Small intestine (tissue), 7 donors: ENCODE measurements around the gene YWHAE. TPM values are rescaled to one million over a fixed set of nuclear protein-coding genes. Genes with fewer than 3 reads are reported as not detected.
"Not testable (repeated sequence)": the region's sequence is repeated elsewhere in the genome, so short reads cannot be mapped to it uniquely, and the experiment has no call there.

Source experiments
- DNase-seq, 2 donors: peaks; one replicate each; pipeline versions ENCODE4 v3.0.0 to v3.0.0-alpha.2; 2013
- FAIRE-seq: peaks from 2 replicates; lab custom pipeline; 2012; peaks lifted over from hg19 to GRCh38; lab: Jason Lieb, UNC
- H3K27ac ChIP-seq, 3 donors: one replicate each; pipeline ENCODE4 v1.5.1; 2013; ENCODE audit warnings: low read length in 2 of 3, mild to moderate bottlenecking in 2 of 3, control low read depth in 1 of 3, inconsistent platforms in 1 of 3, low read depth in 1 of 3, moderate library complexity in 1 of 3
- H3K27me3 ChIP-seq, 3 donors: one replicate each; pipeline ENCODE4 v1.6.1; 2013; ENCODE audit warnings: low read length in 3 of 3, inconsistent platforms in 1 of 3; ENCODE audit not compliant: control insufficient read depth in 3 of 3, insufficient read depth in 3 of 3
- H3K36me3 ChIP-seq, 3 donors: one replicate each; pipeline ENCODE4 v1.6.1; 2013; ENCODE audit warnings: low read length in 3 of 3, inconsistent platforms in 1 of 3, low read depth in 1 of 3, mild to moderate bottlenecking in 1 of 3, moderate library complexity in 1 of 3; ENCODE audit not compliant: control insufficient read depth in 3 of 3, insufficient read depth in 2 of 3
- H3K4me1 ChIP-seq, 3 donors: one replicate each; pipeline ENCODE4 v1.6.1; 2013; ENCODE audit warnings: low read length in 2 of 3, inconsistent platforms in 1 of 3, low read depth in 1 of 3, mild to moderate bottlenecking in 1 of 3, moderate library complexity in 1 of 3; ENCODE audit not compliant: control insufficient read depth in 3 of 3, insufficient read depth in 2 of 3
- H3K4me3 ChIP-seq, 3 donors: one replicate each; pipeline ENCODE4 v1.5.1; 2013; ENCODE audit warnings: low read length in 3 of 3, control low read depth in 1 of 3, inconsistent platforms in 1 of 3, low read depth in 1 of 3, mild to moderate bottlenecking in 1 of 3, moderate library complexity in 1 of 3
- H3K9me3 ChIP-seq, 2 donors: one replicate each; pipeline ENCODE4 v1.6.1; 2013; ENCODE audit warnings: low read depth in 1 of 2, low read length in 1 of 2; ENCODE audit not compliant: control insufficient read depth in 2 of 2, insufficient read depth in 1 of 2
- WGBS, 3 donors: extraction: QIAGEN DNeasy Blood & Tissue Kit; methylation state at CpG; one replicate each; pipeline ENCODE4 v1.1.7; 2013; 5-methylcytosine and 5-hydroxymethylcytosine counted together
- polyA plus RNA-seq, 4 donors: library from polyadenylated mRNA; stranded (reverse) in 3 of 4; unstranded in 1 of 4; fragments of 200-250 nt in 3 of 4; fragments of 120-200 nt in 1 of 4; gene quantifications; one replicate each; pipeline versions ENCODE4 v1.2.1 to v1.2.3, GENCODE V29; 2013
- donor health status: healthy with polysubstance abuse.
- donor health status: control.
- donor health status: control.
- donor health status: Bipolar disorder and iron deficiency.
- donor health status: healthy.

The YWHAE gene
- polyA plus RNA-seq, 4 donors: 235 to 618 (median 321) TPM

DNA sequence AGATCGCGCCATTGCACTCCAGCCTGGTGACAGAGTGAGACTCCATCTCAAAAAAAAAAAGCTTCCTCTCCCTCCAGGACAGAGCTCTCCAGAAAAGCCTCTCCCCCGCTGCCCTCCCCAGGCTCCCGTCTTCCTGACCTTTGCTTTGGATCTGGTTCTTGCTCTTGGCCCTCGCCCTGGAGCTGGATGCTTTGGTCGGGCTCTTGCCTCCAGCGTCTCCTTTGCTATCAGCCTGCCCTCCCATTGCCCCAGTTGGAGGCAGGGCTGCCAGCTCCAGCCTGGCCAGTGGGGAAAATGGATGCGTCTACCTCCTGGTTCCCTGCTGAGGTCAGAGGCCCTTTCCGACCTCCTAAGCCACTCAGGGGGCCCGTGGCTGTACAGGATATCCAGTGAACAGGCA is 84.6 kb downstream of the YWHAE start:
- 53 to 65% (median 55%) methylated on average over 10 of the region's 10 CpGs for WGBS, 3 donors
- Histone ChIP-seq H3K9me3 (peaks cover 0 to 2% of the 10 kb centered on the region in 2 donors), H3K4me3 (no peak overlapping the region), H3K36me3 (no peaks in the 10 kb centered on the region), H3K4me1 (no peaks in the 10 kb centered on the region), H3K27me3 (peaks cover 2 to 16% (median 2%) of the 10 kb centered on the region in 3 donors), H3K27ac (no peak overlapping the region)
- no peak for DNase-seq
- FAIRE-seq: no peak

GRCh38 chr17:1313270-1314005 is 86.6 kb downstream of the YWHAE start:
- Histone ChIP-seq H3K4me3 (no peak overlapping the region), H3K27ac (no peak overlapping the region), H3K9me3 (peaks cover 0 to 2% of the 10 kb centered on the region in 2 donors), H3K27me3 (peaks cover 2 to 16% (median 2%) of the 10 kb centered on the region in 3 donors), H3K36me3 (no peaks in the 10 kb centered on the region), H3K4me1 (no peaks in the 10 kb centered on the region)
- FAIRE-seq: no peak
- WGBS, 3 donors: 70 to 77% (median 73%) methylated on average over 8 of the region's 8 CpGs
- DNase-seq: no peak

DNA sequence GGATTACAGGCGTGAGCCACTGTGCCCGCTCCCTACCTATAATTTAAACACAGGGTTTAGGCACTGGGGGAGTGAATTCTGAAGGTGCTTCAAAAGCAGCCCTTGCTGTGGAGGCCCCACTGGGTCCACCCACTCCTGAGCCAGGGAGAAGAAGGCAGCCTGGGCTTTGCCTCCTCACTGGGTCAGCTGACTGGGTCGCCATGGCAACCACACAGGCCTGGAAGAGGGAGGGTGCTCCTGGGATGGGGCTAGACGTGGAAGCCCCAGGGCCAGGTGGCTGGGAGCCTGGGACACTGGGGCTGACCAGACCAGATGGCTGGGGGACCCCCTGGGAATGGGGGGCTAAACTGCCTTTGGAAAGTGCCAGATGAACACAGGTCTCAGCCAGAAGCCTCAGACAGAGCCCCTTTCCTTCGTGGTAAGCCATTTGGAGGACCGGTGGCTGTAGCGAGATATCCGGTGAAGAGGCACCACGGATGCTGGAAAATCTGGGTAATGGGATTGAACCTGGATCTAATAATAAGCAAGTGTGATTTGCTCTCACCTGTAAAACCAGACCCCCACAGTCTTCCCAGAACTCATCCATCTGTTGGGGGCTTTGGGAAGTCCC is 87.7 kb downstream of the YWHAE start:
- Histone ChIP-seq H3K9me3 (peaks cover 0 to 2% of the 10 kb centered on the region in 2 donors), H3K27me3 (peaks cover 2 to 16% (median 2%) of the 10 kb centered on the region in 3 donors), H3K27ac (no peak overlapping the region), H3K36me3 (no peaks in the 10 kb centered on the region), H3K4me1 (no peaks in the 10 kb centered on the region), H3K4me3 (no peak overlapping the region)
- whole genome bisulfite sequencing, 3 donors: 58 to 70% (median 64%) methylated on average over 9 of the region's 9 CpGs
- DNase-seq (no peak), FAIRE-seq (no peak)

- 79 to 85% (median 82%) methylated on average over 10 to 13 of the region's 16 CpGs for WGBS, 3 donors
- not testable (repeated sequence) for H3K4me1 ChIP-seq, H3K4me3 ChIP-seq, FAIRE-seq, H3K9me3 ChIP-seq, DNase-seq, H3K36me3 ChIP-seq, H3K27ac ChIP-seq
- peaks cover 0 to 14% (median 0%) of the 10 kb centered on the region in 3 donors for H3K27me3 ChIP-seq
Observed at GRCh38 chr17:1307829-1308228, 92.2 kb downstream of the YWHAE start.

DNA sequence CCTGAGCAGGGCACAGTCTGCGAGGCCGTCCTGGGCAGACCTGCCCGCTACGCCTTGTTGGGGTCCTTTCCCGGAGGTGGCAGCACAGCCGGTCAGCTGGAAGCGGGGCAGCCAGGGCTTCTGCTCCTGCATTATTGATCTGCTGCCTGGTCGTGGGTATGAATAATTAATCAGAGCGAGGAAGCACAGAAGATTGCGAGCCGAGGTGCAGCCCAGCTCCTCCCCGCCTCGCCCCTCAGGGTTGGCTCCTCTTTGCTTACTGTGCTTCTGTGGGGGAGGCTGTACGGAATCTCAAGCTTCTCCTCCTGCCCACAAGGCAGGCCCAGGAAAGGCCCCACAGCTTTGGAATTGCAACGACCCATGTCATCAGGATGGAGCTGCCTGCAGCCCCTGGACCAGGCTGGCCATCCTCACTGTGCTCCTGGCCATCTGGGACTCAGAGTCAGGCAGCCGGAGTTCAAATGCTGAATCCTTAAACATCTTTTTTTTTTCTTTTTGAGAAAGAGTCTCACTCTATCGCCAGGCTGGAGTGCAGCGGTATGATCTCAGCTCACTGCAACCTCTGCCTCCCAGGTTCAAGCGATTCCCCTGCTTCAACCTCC is 95.0 kb downstream of the YWHAE start:
- H3K27me3 ChIP-seq: peaks cover 0 to 16% (median 3%) of the 10 kb centered on the region in 3 donors
- WGBS, 3 donors: 77 to 82% (median 79%) methylated on average over 19 of the region's 19 CpGs
- H3K36me3 ChIP-seq: no peaks in the 10 kb centered on the region
- no peak for FAIRE-seq
- no peaks in the 10 kb centered on the region for H3K4me1 ChIP-seq
- no peak overlapping the region for H3K4me3 ChIP-seq
- no peaks in the 10 kb centered on the region for H3K9me3 ChIP-seq
- DNase-seq: no peak
- H3K27ac ChIP-seq: no peak overlapping the region

GRCh38 chr17:1304522-1304921 is 95.5 kb downstream of the YWHAE start:
- FAIRE-seq (no peak), DNase-seq (no peak)
- Histone ChIP-seq H3K36me3 (no peaks in the 10 kb centered on the region), H3K9me3 (no peaks in the 10 kb centered on the region), H3K4me1 (no peaks in the 10 kb centered on the region), H3K27me3 (peaks cover 0 to 22% (median 3%) of the 10 kb centered on the region in 3 donors), H3K4me3 (no peak overlapping the region), H3K27ac (no peak overlapping the region)
- WGBS, 3 donors: 75 to 87% (median 80%) methylated on average over 5 of the region's 5 CpGs

GRCh38 chr17:1302761-1303160 is 97.3 kb downstream of the YWHAE start:
- Histone ChIP-seq H3K27ac (no peak overlapping the region), H3K4me1 (peaks cover 0 to 3% (median 0%) of the 10 kb centered on the region in 3 donors), H3K36me3 (no peaks in the 10 kb centered on the region), H3K27me3 (peaks cover 0 to 34% (median 3%) of the 10 kb centered on the region in 3 donors), H3K9me3 (no peaks in the 10 kb centered on the region), H3K4me3 (no peak overlapping the region)
- FAIRE-seq (no peak), DNase-seq (no peak)
- 82 to 86% (median 84%) methylated on average over 17 to 18 of the region's 18 CpGs for WGBS, 3 donors

DNA sequence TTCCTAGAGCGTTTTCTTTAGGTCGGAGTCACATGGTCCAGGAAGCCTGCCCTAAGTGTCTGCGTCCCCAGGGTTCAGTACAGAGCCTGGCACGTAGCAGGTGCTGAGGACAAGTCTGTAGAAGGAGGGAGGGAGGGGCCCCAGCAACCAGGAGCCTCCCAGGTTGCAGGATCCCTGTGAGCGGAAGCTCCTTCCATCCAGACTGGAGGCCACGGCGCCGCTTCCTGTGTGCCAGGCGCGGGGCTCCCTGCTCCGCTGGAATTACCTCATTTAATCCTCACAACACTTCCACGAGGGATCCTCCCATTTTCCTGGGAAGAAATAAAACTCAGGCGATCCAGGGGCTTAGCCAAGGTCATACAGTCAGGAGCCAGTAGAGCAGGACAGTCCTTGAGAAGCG is 98.5 kb downstream of the YWHAE start:
- 60 to 67% (median 66%) methylated on average over 14 of the region's 14 CpGs for whole genome bisulfite sequencing, 3 donors
- H3K4me3 ChIP-seq: no peak overlapping the region
- H3K27ac ChIP-seq: no peak overlapping the region
- no peaks in the 10 kb centered on the region for H3K9me3 ChIP-seq
- no peak for DNase-seq
- H3K4me1 ChIP-seq: peaks cover 0 to 3% (median 0%) of the 10 kb centered on the region in 3 donors
- peaks cover 0 to 41% (median 5%) of the 10 kb centered on the region in 3 donors for H3K27me3 ChIP-seq
- no peak for FAIRE-seq
- no peaks in the 10 kb centered on the region for H3K36me3 ChIP-seq
